ENCODE data around the gene ORMDL2.

Gene ORMDL2

GRCh38 chr12:55849616-55850343 is 31.9 kb downstream of the ORMDL2 start:
- no peak overlapping the region for H3K27ac ChIP-seq (ENCODE audit: low read length)
- H3K79me2 ChIP-seq (ENCODE audit: low read length), result no peaks in the 10 kb centered on the region
- H3K9me3 ChIP-seq (replicated peaks; ENCODE audit: insufficient read depth, low read length), result no peaks in the 10 kb centered on the region
- no peaks in the 10 kb centered on the region for H3K4me1 ChIP-seq (ENCODE audit: low read length)
- H3K27me3 ChIP-seq (replicated peaks; ENCODE audit: insufficient read depth, low read length), result peaks cover 6% of the 10 kb centered on the region; the same call in 1 of the 2 replicates
- no peaks in the 10 kb centered on the region for H4K20me1 ChIP-seq (ENCODE audit: insufficient read depth, low read length)
- no peaks in the 10 kb centered on the region for H3F3A ChIP-seq (ENCODE audit: insufficient read depth, low read length)
- TF ChIP-seq CTCF (IDR thresholded peaks at IDR 0.05; ENCODE audit: low read length) (no peak), EZH2 (optimal IDR thresholded peaks at IDR 0.05; ENCODE audit: low read depth, low read length) (no peak), EZH2phosphoT487 (IDR thresholded peaks at IDR 0.05; ENCODE audit: low read length) (no peak)
- no peak for DNase-seq
- no peaks in the 10 kb centered on the region for H3K36me3 ChIP-seq (replicated peaks; ENCODE audit: insufficient read depth, low read length)
- H3K4me3 ChIP-seq (ENCODE audit: low read length), result no peak overlapping the region
- H3K9me2 ChIP-seq (replicated peaks; ENCODE audit: insufficient read depth, low read length), result no peaks in the 10 kb centered on the region
- H3K9ac ChIP-seq (ENCODE audit: low read length), result no peak overlapping the region
- no peak overlapping the region for H2AFZ ChIP-seq (ENCODE audit: low read length)
- no peak overlapping the region for H3K4me2 ChIP-seq (ENCODE audit: low read depth, low read length)

- Histone ChIP-seq H3K9me3 (replicated peaks; ENCODE audit: insufficient read depth, low read length) (no peaks in the 10 kb centered on the region), H3K4me3 (ENCODE audit: low read length) (no peak overlapping the region), H3K27ac (ENCODE audit: low read length) (no peak overlapping the region), H3K79me2 (ENCODE audit: low read length) (no peaks in the 10 kb centered on the region), H3K9me2 (replicated peaks; ENCODE audit: insufficient read depth, low read length) (no peaks in the 10 kb centered on the region), H2AFZ (ENCODE audit: low read length) (no peak overlapping the region), H3K9ac (ENCODE audit: low read length) (no peak overlapping the region), H4K20me1 (ENCODE audit: insufficient read depth, low read length) (no peaks in the 10 kb centered on the region), H3K36me3 (replicated peaks; ENCODE audit: insufficient read depth, low read length) (no peaks in the 10 kb centered on the region), H3K4me1 (ENCODE audit: low read length) (no peaks in the 10 kb centered on the region), H3K27me3 (replicated peaks; ENCODE audit: insufficient read depth, low read length) (peaks cover 6% of the 10 kb centered on the region; the same call in 1 of the 2 replicates), H3F3A (ENCODE audit: insufficient read depth, low read length) (no peaks in the 10 kb centered on the region), H3K4me2 (ENCODE audit: low read depth, low read length) (no peak overlapping the region)
- DNase-seq, result no peak
- no peak for TF ChIP-seq EZH2 (optimal IDR thresholded peaks at IDR 0.05; ENCODE audit: low read depth, low read length)
- TF ChIP-seq CTCF (IDR thresholded peaks at IDR 0.05; ENCODE audit: low read length), result no peak
- TF ChIP-seq EZH2phosphoT487 (IDR thresholded peaks at IDR 0.05; ENCODE audit: low read length), result no peak
Observed at GRCh38 chr12:55850401-55850800, 32.6 kb downstream of the ORMDL2 start.

- Histone ChIP-seq H3K9me3 (replicated peaks; ENCODE audit: insufficient read depth, low read length) (no peaks in the 10 kb centered on the region), H3K36me3 (replicated peaks; ENCODE audit: insufficient read depth, low read length) (no peaks in the 10 kb centered on the region), H3K27ac (ENCODE audit: low read length) (no peak overlapping the region), H3K4me3 (ENCODE audit: low read length) (no peak overlapping the region), H4K20me1 (ENCODE audit: insufficient read depth, low read length) (no peaks in the 10 kb centered on the region), H3K9ac (ENCODE audit: low read length) (no peak overlapping the region), H3K27me3 (replicated peaks; ENCODE audit: insufficient read depth, low read length) (peaks cover 6% of the 10 kb centered on the region; the same call in 1 of the 2 replicates), H3K4me1 (ENCODE audit: low read length) (no peaks in the 10 kb centered on the region), H3K79me2 (ENCODE audit: low read length) (no peaks in the 10 kb centered on the region), H3K4me2 (ENCODE audit: low read depth, low read length) (no peak overlapping the region), H3K9me2 (replicated peaks; ENCODE audit: insufficient read depth, low read length) (no peaks in the 10 kb centered on the region), H3F3A (ENCODE audit: insufficient read depth, low read length) (no peaks in the 10 kb centered on the region), H2AFZ (ENCODE audit: low read length) (no peak overlapping the region)
- TF ChIP-seq EZH2 (optimal IDR thresholded peaks at IDR 0.05; ENCODE audit: low read depth, low read length) (no peak), EZH2phosphoT487 (IDR thresholded peaks at IDR 0.05; ENCODE audit: low read length) (no peak), CTCF (IDR thresholded peaks at IDR 0.05; ENCODE audit: low read length) (no peak)
- no peak for DNase-seq
Observed at GRCh38 chr12:55850893-55851292, 33.1 kb downstream of the ORMDL2 start.
